PC-9 (cell line): ENCODE results near the gene SNX2.

ENCODE experiments used
- CTCF ChIP-seq: fragments of 200-600 bp; sonication (generic); conservative IDR thresholded peaks from 2 replicates; pipeline ENCODE4 v1.6.1; 2017; ENCODE audit warnings: mixed run types, antibody characterized with exemption, mild to moderate bottlenecking, moderate library complexity
- EZH2 ChIP-seq: fragments of 200-600 bp; sonication (generic); IDR thresholded peaks from 2 replicates; pipeline ENCODE4 v1.8.0; 2017; ENCODE audit warnings: antibody characterized with exemption, low read depth

GRCh38 chr5:122781465-122781864 lies 6.6 kb downstream of the SNX2 start:
- TF ChIP-seq CTCF (no peak), EZH2 (no peak)
